CD14-positive monocyte (primary cell): ENCODE measurements around the gene STK39. TPM values are rescaled to one million over a fixed set of nuclear protein-coding genes. Genes with fewer than 3 reads are reported as not detected.

Experiments used
- DNase-seq, 3 donors: peaks; one replicate each; pipeline ENCODE4 v3.0.0-alpha.2; 2011 to 2022
- H2AFZ ChIP-seq: 2 replicates; pipeline ENCODE4 v1.6.0; 2012; ENCODE audit warnings: mild to moderate bottlenecking, low read depth, low read length, inconsistent platforms; ENCODE audit not compliant: insufficient read depth, poor library complexity, severe bottlenecking
- H3K27ac ChIP-seq, 2 donors: 1 replicate in 1 of 2; 2 replicates in 1 of 2; pipeline ENCODE4 v1.5.1; 2012 to 2013; ENCODE audit warnings: low read length in 2 of 2, control low read depth in 1 of 2, inconsistent platforms in 1 of 2, low read depth in 1 of 2, mild to moderate bottlenecking in 1 of 2
- H3K27me3 ChIP-seq, 2 donors: one replicate each; pipeline versions ENCODE4 v1.6.0 to v1.6.1; 2011 to 2013; ENCODE audit warnings: low read length in 2 of 2; ENCODE audit not compliant: control insufficient read depth in 2 of 2, insufficient read depth in 2 of 2
- H3K36me3 ChIP-seq, 2 donors: replicated peaks in 1 of 2; 1 replicate in 1 of 2; 2 replicates in 1 of 2; pipeline versions ENCODE4 v1.5.1 to v1.6.1; 2012 to 2013; ENCODE audit warnings: low read length in 2 of 2, control low read depth in 1 of 2, inconsistent platforms in 1 of 2, mild to moderate bottlenecking in 1 of 2; ENCODE audit not compliant: insufficient read depth in 2 of 2, control insufficient read depth in 1 of 2
- H3K4me1 ChIP-seq, 2 donors: 1 replicate in 1 of 2; 2 replicates in 1 of 2; pipeline versions ENCODE4 v1.5.1 to v1.6.1; 2012 to 2013; ENCODE audit warnings: low read length in 2 of 2, control low read depth in 1 of 2, inconsistent platforms in 1 of 2, mild to moderate bottlenecking in 1 of 2, moderate library complexity in 1 of 2; ENCODE audit not compliant: insufficient read depth in 2 of 2, control insufficient read depth in 1 of 2
- H3K4me2 ChIP-seq: replicated peaks from 2 replicates; pipeline ENCODE3; 2012; ENCODE audit warnings: low read length, moderate library complexity, mild to moderate bottlenecking; ENCODE audit not compliant: poor library complexity, severe bottlenecking; ENCODE audit errors: extremely low read depth
- H3K4me3 ChIP-seq, 3 experiments: fragments of 200-600 bp in 1 of 3; sonication (generic) in 1 of 3; replicated peaks in 1 of 3; 1 replicate in 2 of 3; 2 replicates in 1 of 3; pipeline ENCODE4 v1.5.1; 2011 to 2013; ENCODE audit warnings: low read length in 3 of 3, mild to moderate bottlenecking in 3 of 3, control low read depth in 2 of 3, low read depth in 2 of 3, inconsistent platforms in 1 of 3, moderate library complexity in 1 of 3
- H3K79me2 ChIP-seq: 2 replicates; pipeline ENCODE4 v1.6.0; 2012; ENCODE audit warnings: mild to moderate bottlenecking, control low read depth, inconsistent platforms, low read length, moderate library complexity; ENCODE audit not compliant: insufficient read depth
- H3K9ac ChIP-seq: 2 replicates; pipeline ENCODE4 v1.6.0; 2017; ENCODE audit warnings: low read length, mild to moderate bottlenecking; ENCODE audit not compliant: insufficient read depth, poor library complexity, severe bottlenecking
- H3K9me3 ChIP-seq, 2 donors: replicated peaks in 1 of 2; 1 replicate in 1 of 2; 2 replicates in 1 of 2; pipeline versions ENCODE4 v1.5.1 to v1.6.1; 2012 to 2013; ENCODE audit warnings: low read length in 2 of 2, control low read depth in 1 of 2; ENCODE audit not compliant: control insufficient read depth in 1 of 2, insufficient read depth in 1 of 2
- H4K20me1 ChIP-seq: 2 replicates; pipeline ENCODE4 v1.6.0; 2012; ENCODE audit warnings: mild to moderate bottlenecking, low read length, control low read depth, moderate library complexity; ENCODE audit not compliant: insufficient read depth
- H3K27ac Mint-ChIP-seq, 7 donors: one replicate each; pipeline ENCODE4 v1.8.0; 2020; ENCODE audit warnings: mild to moderate bottlenecking in 7 of 7, mixed read lengths in 7 of 7, moderate library complexity in 6 of 7, inconsistent platforms in 2 of 7
- H3K27me3 Mint-ChIP-seq, 3 donors: one replicate each; pipeline ENCODE4 v1.8.0; 2021 to 2022; ENCODE audit warnings: low read depth in 3 of 3, mild to moderate bottlenecking in 3 of 3, mixed read lengths in 3 of 3, moderate library complexity in 3 of 3, inconsistent platforms in 1 of 3
- H3K36me3 Mint-ChIP-seq, 2 donors: one replicate each; pipeline ENCODE4 v1.8.0; 2020; ENCODE audit warnings: mixed read lengths in 2 of 2, inconsistent platforms in 1 of 2, mild to moderate bottlenecking in 1 of 2
- H3K4me1 Mint-ChIP-seq: one replicate; pipeline ENCODE4 v1.8.0; 2020; ENCODE audit warnings: mild to moderate bottlenecking, mixed read lengths
- H3K4me3 Mint-ChIP-seq, 2 donors: one replicate each; pipeline ENCODE4 v1.8.0; 2020; ENCODE audit warnings: mild to moderate bottlenecking in 2 of 2, mixed read lengths in 2 of 2, moderate library complexity in 1 of 2
- H3K9me3 Mint-ChIP-seq, 7 donors: one replicate each; pipeline ENCODE4 v1.8.0; 2020 to 2022; ENCODE audit warnings: mixed read lengths in 7 of 7, mild to moderate bottlenecking in 6 of 7, moderate library complexity in 6 of 7, inconsistent platforms in 2 of 7
- CTCF ChIP-seq: fragments of 200-600 bp; IDR thresholded peaks from one replicate; pipeline ENCODE4 v1.8.0; 2022; ENCODE audit warnings: antibody characterized with exemption, mild to moderate bottlenecking
- WGBS: methylation state at CpG from one replicate; pipeline ENCODE4 v1.1.5; 2013; ENCODE audit warnings: missing lambda C conversion rate; ENCODE audit not compliant: insufficient coverage; 5-methylcytosine and 5-hydroxymethylcytosine counted together
- intact Hi-C, 2 donors: fragments of 100-400 bp; cut with micrococcal nuclease; formaldehyde crosslinking; loops; one replicate each; pipeline versions ENCODE4 v1.15.0 to v1.15.1; 2023
- polyA plus RNA-seq, 3 donors: library from polyadenylated mRNA; depleted of rRNA in 1 of 3; unstranded in 2 of 3; stranded (reverse) in 1 of 3; fragments of 300-500 nt in 2 of 3; fragments of >200 nt in 1 of 3; fragmentation: Illumina TruSeq in 2 of 3; gene quantifications; 1 replicate in 2 of 3; 2 replicates in 1 of 3; pipeline ENCODE4 v1.2.3, GENCODE V29; 2012 to 2021

Gene STK39
- polyA plus RNA-seq, 3 donors: 1.2 to 2.7 (median 2.6) TPM

GRCh38 chr2:168245074-168245825 is 2.1 kb downstream of the STK39 start:
- H3K9ac ChIP-seq: no peak overlapping the region
- H3K79me2 ChIP-seq: peaks cover 60% of the 10 kb centered on the region
- no peaks in the 10 kb centered on the region for H3K9me3 Mint-ChIP-seq
- intact Hi-C loops: loop anchor here (10.0 kb wide), 2 partner anchors 80 to 110 kb away; no protein-coding TSS in a partner anchor
- no peak overlapping the region for H2AFZ ChIP-seq
- H3K4me3 ChIP-seq: no peak overlapping the region
- peaks cover 31% of the 10 kb centered on the region for H3K4me1 Mint-ChIP-seq
- peaks cover 5 to 14% (median 6%) of the 10 kb centered on the region in 3 donors for H3K27me3 Mint-ChIP-seq
- H3K36me3 ChIP-seq: no peaks in the 10 kb centered on the region
- no peak for TF ChIP-seq CTCF
- no peak for DNase-seq
- H4K20me1 ChIP-seq: peaks cover 46% of the 10 kb centered on the region
- peaks cover 5 to 10% of the 10 kb centered on the region in 2 donors for H3K27me3 ChIP-seq
- H3K4me2 ChIP-seq: peak overlapping the region; percentile 13
- no peak overlapping the region for H3K27ac ChIP-seq
- H3K4me1 ChIP-seq: peaks cover 22 to 27% of the 10 kb centered on the region in 2 donors
- 60% methylated on average over 5 of the region's 7 CpGs for WGBS
- H3K4me3 Mint-ChIP-seq: peak overlapping the region in 1 of 2 donors; percentile 70
- no peaks in the 10 kb centered on the region for H3K9me3 ChIP-seq
- peak overlapping the region in 4 of 7 donors; percentile 37 to 80 (median 64) for H3K27ac Mint-ChIP-seq
- peaks cover 0 to 5% of the 10 kb centered on the region in 2 donors for H3K36me3 Mint-ChIP-seq

DNA sequence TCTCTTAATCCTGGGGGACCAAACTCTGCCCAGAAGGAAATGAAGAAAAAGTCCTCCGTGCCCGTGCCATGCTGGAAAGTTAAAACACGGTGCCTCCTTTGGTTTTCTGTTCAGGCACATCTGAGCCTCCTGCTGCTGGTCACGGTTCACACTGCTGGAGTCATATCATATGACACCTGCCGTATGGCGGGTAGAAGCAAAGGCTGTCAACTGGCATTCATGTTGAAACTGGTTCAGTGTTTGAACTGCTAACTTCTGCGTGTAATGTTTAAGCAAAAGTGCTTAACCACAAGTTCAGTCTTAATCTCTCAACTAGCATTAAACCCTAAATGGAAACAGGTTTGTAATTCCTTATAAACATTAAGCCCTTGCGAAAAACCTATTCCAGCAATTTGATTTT is 3.1 kb downstream of the STK39 start:
- H3K4me3 Mint-ChIP-seq: no peak overlapping the region
- Histone ChIP-seq H3K36me3 (no peaks in the 10 kb centered on the region), H3K27ac (no peak overlapping the region), H3K9ac (no peak overlapping the region), H3K9me3 (no peaks in the 10 kb centered on the region), H3K4me2 (no peak overlapping the region), H3K4me1 (peaks cover 22 to 27% of the 10 kb centered on the region in 2 donors), H3K27me3 (peaks cover 5 to 10% of the 10 kb centered on the region in 2 donors), H2AFZ (no peak overlapping the region), H3K4me3 (no peak overlapping the region), H4K20me1 (peaks cover 52% of the 10 kb centered on the region), H3K79me2 (peaks cover 70% of the 10 kb centered on the region)
- H3K27me3 Mint-ChIP-seq: peaks cover 5 to 11% (median 6%) of the 10 kb centered on the region in 3 donors
- intact Hi-C loops: loop anchor here (10.0 kb wide), 2 partner anchors 80 to 110 kb away; no protein-coding TSS in a partner anchor
- H3K9me3 Mint-ChIP-seq: no peaks in the 10 kb centered on the region
- H3K4me1 Mint-ChIP-seq: peaks cover 31% of the 10 kb centered on the region
- no peak overlapping the region for H3K27ac Mint-ChIP-seq
- H3K36me3 Mint-ChIP-seq: peaks cover 0 to 5% of the 10 kb centered on the region in 2 donors
- 91% methylated on average over 7 of the region's 8 CpGs for WGBS
- DNase-seq: no peak
- no peak for TF ChIP-seq CTCF
